ENCODE measurements around the gene ENOX1. TPM values are rescaled to one million over a fixed set of nuclear protein-coding genes. Genes with fewer than 3 reads are reported as not detected.

Gene ENOX1
- total RNA-seq, 1 experiment from 2014 or later = 0.95 TPM

- H3K27me3 ChIP-seq (ENCODE audit: low read length) = no peaks in the 10 kb centered on the region
- H3K27ac ChIP-seq (ENCODE audit: low read length) = no peak overlapping the region
- H2AFZ ChIP-seq (ENCODE audit: low read length) = no peak overlapping the region
- H3K9me3 ChIP-seq (ENCODE audit: low read length) = no peaks in the 10 kb centered on the region
- no peaks in the 10 kb centered on the region for H3K4me1 ChIP-seq (ENCODE audit: insufficient read depth, low read length)
- H3K36me3 ChIP-seq (ENCODE audit: low read depth, low read length) = no peaks in the 10 kb centered on the region
- ATAC-seq (no peak), DNase-seq (no peak)
- no peak overlapping the region for H3K9ac ChIP-seq (ENCODE audit: low read length)
- ChIA-PET POLR2A (ENCODE audit: unreplicated experiment) (no interaction called here), CTCF (no interaction called here)
- H4K20me1 ChIP-seq (ENCODE audit: low read length) = no peaks in the 10 kb centered on the region
- H3K4me3 ChIP-seq (ENCODE audit: low read length) = no peak overlapping the region
- TF ChIP-seq, protein P1, sequence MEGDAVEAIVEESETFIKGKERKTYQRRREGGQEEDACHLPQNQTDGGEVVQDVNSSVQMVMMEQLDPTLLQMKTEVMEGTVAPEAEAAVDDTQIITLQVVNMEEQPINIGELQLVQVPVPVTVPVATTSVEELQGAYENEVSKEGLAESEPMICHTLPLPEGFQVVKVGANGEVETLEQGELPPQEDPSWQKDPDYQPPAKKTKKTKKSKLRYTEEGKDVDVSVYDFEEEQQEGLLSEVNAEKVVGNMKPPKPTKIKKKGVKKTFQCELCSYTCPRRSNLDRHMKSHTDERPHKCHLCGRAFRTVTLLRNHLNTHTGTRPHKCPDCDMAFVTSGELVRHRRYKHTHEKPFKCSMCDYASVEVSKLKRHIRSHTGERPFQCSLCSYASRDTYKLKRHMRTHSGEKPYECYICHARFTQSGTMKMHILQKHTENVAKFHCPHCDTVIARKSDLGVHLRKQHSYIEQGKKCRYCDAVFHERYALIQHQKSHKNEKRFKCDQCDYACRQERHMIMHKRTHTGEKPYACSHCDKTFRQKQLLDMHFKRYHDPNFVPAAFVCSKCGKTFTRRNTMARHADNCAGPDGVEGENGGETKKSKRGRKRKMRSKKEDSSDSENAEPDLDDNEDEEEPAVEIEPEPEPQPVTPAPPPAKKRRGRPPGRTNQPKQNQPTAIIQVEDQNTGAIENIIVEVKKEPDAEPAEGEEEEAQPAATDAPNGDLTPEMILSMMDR (conservative IDR thresholded peaks at IDR 0.05; ENCODE audit: low read depth, low read length) = no peak
- TF ChIP-seq EZH2phosphoT487 (IDR thresholded peaks at IDR 0.05; ENCODE audit: borderline replicate concordance, low read length) = no peak
- no peak for TF ChIP-seq EZH2 (IDR thresholded peaks at IDR 0.05; ENCODE audit: low read length, unreplicated experiment)
- no peaks in the 10 kb centered on the region for H3F3A ChIP-seq (ENCODE audit: low read length, unreplicated experiment)
- H3K4me2 ChIP-seq (ENCODE audit: low read length) = no peak overlapping the region
- intact Hi-C loops (cut with micrococcal nuclease) = no loop called here
- H3K9me2 ChIP-seq (replicated peaks; ENCODE audit: low read length) = no peaks in the 10 kb centered on the region
- no TSS peak for BruUV-seq (replicated peaks)
- no peaks in the 10 kb centered on the region for H3K79me2 ChIP-seq (ENCODE audit: low read length)
These were observed 389.7 kb downstream of the ENOX1 start for GRCh38 chr13:43397111-43397510.

GRCh38 chr13:43391036-43391435 lies 395.7 kb downstream of the ENOX1 start:
- H3F3A ChIP-seq (ENCODE audit: low read length, unreplicated experiment) = no peaks in the 10 kb centered on the region
- no peaks in the 10 kb centered on the region for H3K36me3 ChIP-seq (ENCODE audit: low read depth, low read length)
- no peaks in the 10 kb centered on the region for H4K20me1 ChIP-seq (ENCODE audit: low read length)
- no peak overlapping the region for H3K9ac ChIP-seq (ENCODE audit: low read length)
- TF ChIP-seq EZH2 (IDR thresholded peaks at IDR 0.05; ENCODE audit: low read length, unreplicated experiment) (no peak), EZH2phosphoT487 (IDR thresholded peaks at IDR 0.05; ENCODE audit: borderline replicate concordance, low read length) (no peak)
- TF ChIP-seq, protein P1 (conservative IDR thresholded peaks at IDR 0.05; ENCODE audit: low read depth, low read length) = no peak
- ChIA-PET POLR2A (ENCODE audit: unreplicated experiment) (no interaction called here), CTCF (no interaction called here)
- intact Hi-C loops (cut with micrococcal nuclease) = no loop called here
- no peaks in the 10 kb centered on the region for H3K9me2 ChIP-seq (replicated peaks; ENCODE audit: low read length)
- H3K4me1 ChIP-seq (ENCODE audit: insufficient read depth, low read length) = peaks cover 13% of the 10 kb centered on the region
- H3K4me3 ChIP-seq (ENCODE audit: low read length) = no peak overlapping the region
- ATAC-seq = no peak
- H3K4me2 ChIP-seq (ENCODE audit: low read length) = no peak overlapping the region
- no peaks in the 10 kb centered on the region for H3K27me3 ChIP-seq (ENCODE audit: low read length)
- H2AFZ ChIP-seq (ENCODE audit: low read length) = no peak overlapping the region
- BruUV-seq (replicated peaks) = no TSS peak
- H3K79me2 ChIP-seq (ENCODE audit: low read length) = no peaks in the 10 kb centered on the region
- no peak for DNase-seq
- H3K9me3 ChIP-seq (ENCODE audit: low read length) = no peaks in the 10 kb centered on the region
- no peak overlapping the region for H3K27ac ChIP-seq (ENCODE audit: low read length)

- no TSS peak for BruUV-seq (replicated peaks)
- H3K27ac ChIP-seq (ENCODE audit: low read length) = no peak overlapping the region
These were observed 396.2 kb downstream of the ENOX1 start for GRCh38 chr13:43390619-43391018.

More at GRCh38 chr13:43390619-43391018, 396.2 kb downstream of the ENOX1 start:
- ATAC-seq (no peak), DNase-seq (no peak)
- intact Hi-C loops (cut with micrococcal nuclease) = no loop called here
- Histone ChIP-seq H3K79me2 (ENCODE audit: low read length) (no peaks in the 10 kb centered on the region), H3K27me3 (ENCODE audit: low read length) (no peaks in the 10 kb centered on the region), H2AFZ (ENCODE audit: low read length) (no peak overlapping the region), H3K9me2 (replicated peaks; ENCODE audit: low read length) (no peaks in the 10 kb centered on the region), H3K4me3 (ENCODE audit: low read length) (no peak overlapping the region), H3K36me3 (ENCODE audit: low read depth, low read length) (no peaks in the 10 kb centered on the region), H3F3A (ENCODE audit: low read length, unreplicated experiment) (no peaks in the 10 kb centered on the region), H3K9ac (ENCODE audit: low read length) (no peak overlapping the region), H3K4me2 (ENCODE audit: low read length) (no peak overlapping the region), H4K20me1 (ENCODE audit: low read length) (no peaks in the 10 kb centered on the region), H3K4me1 (ENCODE audit: insufficient read depth, low read length) (peaks cover 13% of the 10 kb centered on the region), H3K9me3 (ENCODE audit: low read length) (no peaks in the 10 kb centered on the region)
- CTCF ChIA-PET = no interaction called here
- POLR2A ChIA-PET (ENCODE audit: unreplicated experiment) = no interaction called here
- TF ChIP-seq, protein P1 (conservative IDR thresholded peaks at IDR 0.05; ENCODE audit: low read depth, low read length) = no peak
- no peak for TF ChIP-seq EZH2phosphoT487 (IDR thresholded peaks at IDR 0.05; ENCODE audit: borderline replicate concordance, low read length)
- no peak for TF ChIP-seq EZH2 (IDR thresholded peaks at IDR 0.05; ENCODE audit: low read length, unreplicated experiment)
